ENCODE results near the gene IL22. TPM values are rescaled to one million over a fixed set of nuclear protein-coding genes. Genes with fewer than 3 reads are reported as not detected.

IL22 gene
- total and polyA plus RNA-seq, 9 of the 15 experiments (the other 6 are each of a cell fraction or from before 2014, with no cell fraction given), result not detected

DNA sequence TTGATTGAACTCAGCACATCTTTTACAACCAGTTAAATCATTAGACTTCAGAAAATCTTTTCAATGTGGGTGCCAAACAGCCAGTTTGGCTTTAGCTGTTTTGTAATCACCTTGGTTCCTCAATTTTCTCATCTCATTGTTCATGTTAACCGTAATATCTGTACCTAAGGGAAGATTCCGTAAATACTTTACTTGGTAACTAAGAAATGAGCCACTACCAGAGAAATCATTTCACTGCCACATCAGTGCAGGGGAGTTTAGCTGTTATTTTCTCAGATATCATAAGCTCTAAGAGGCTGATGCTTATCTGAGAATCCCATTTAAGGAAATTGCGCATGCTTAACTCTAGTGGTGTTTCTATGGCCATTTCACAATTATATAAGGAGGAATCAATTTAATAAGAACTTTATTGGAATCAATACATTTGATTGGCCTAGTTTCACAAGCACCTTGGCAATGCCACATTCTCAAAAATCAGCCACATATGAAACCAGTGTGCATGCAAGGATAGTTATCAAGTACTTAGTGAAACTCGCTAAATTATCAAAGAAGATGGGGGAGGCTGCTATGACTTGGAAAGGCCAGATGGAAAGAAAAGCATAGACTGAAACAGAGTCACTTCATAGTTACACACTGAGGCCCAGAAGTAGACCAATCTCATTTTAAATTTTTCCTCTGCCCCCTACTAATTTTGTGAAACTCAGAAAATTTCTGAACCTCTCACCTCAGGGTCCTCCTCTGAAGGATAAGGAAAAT is 28.1 kb upstream of the IL22 start:
- no peak for TF ChIP-seq BHLHE40 (IDR thresholded peaks at IDR 0.05; ENCODE audit: low read length)
- TF ChIP-seq CEBPB (tag; IDR thresholded peaks at IDR 0.05), result 0 out of 2 replicates have a peak, but pooled peaks have one; percentile 12
- H4K20me1 ChIP-seq (replicated peaks; ENCODE audit: control insufficient read depth, insufficient read depth, low read length), result no peaks in the 10 kb centered on the region
- no peak overlapping the region for H3K9ac ChIP-seq (ENCODE audit: insufficient read depth in 1 of 2, low read depth in 2 of 2, low read length in 2 of 2)
- FAIRE-seq, result no peak
- ChIA-PET CTCF (ENCODE audit: low intra/inter-chr PET ratio) (no interaction called here), POLR2A (no interaction called here)
- H3K4me3 ChIP-seq, result no peak overlapping the region
- ATAC-seq, result no peak
- intact Hi-C loops (cut with micrococcal nuclease) (no loop called here), in situ Hi-C loops (cut with MboI) (no loop called here)
- no peak overlapping the region for H3K27ac ChIP-seq (ENCODE audit: extremely low read depth, low read depth, low read length)
- no peak for DNase-seq (ENCODE audit: extremely low read depth in 1 of 4, low spot score in 3 of 4)
- no peaks in the 10 kb centered on the region for H3K79me2 ChIP-seq (ENCODE audit: control insufficient read depth, insufficient read depth, low read length)
- H3K36me3 ChIP-seq (ENCODE audit: control insufficient read depth, insufficient read depth, low read length), result no peaks in the 10 kb centered on the region
- BruUV-seq (replicated peaks), result no TSS peak
- H3K4me2 ChIP-seq (ENCODE audit: insufficient read depth, low read length), result no peak overlapping the region
- peaks cover 0 to 6% of the 10 kb centered on the region in 2 experiments; a peak in 2 of 5 replicates for H3K4me1 ChIP-seq (replicated peaks in 1 of 2; ENCODE audit: control insufficient read depth in 2 of 2, insufficient read depth in 2 of 2, low read length in 2 of 2)
- WGBS (ENCODE audit: insufficient coverage, low coverage, missing lambda C conversion rate), result 10% methylated on average over 4 of the region's 4 CpGs
- H2AFZ ChIP-seq (ENCODE audit: low read depth, low read length), result no peak overlapping the region
- H3K27me3 ChIP-seq (ENCODE audit: control insufficient read depth in 2 of 2, insufficient read depth in 2 of 2, low read length in 2 of 2), result peaks cover 19 to 38% of the 10 kb centered on the region in 2 experiments
- H3K9me3 ChIP-seq (replicated peaks; ENCODE audit: control insufficient read depth, insufficient read depth, low read depth, low read length), result no peaks in the 10 kb centered on the region
- no peaks in the 10 kb centered on the region for H3K9me1 ChIP-seq (ENCODE audit: control insufficient read depth, insufficient read depth, low read length)

DNA sequence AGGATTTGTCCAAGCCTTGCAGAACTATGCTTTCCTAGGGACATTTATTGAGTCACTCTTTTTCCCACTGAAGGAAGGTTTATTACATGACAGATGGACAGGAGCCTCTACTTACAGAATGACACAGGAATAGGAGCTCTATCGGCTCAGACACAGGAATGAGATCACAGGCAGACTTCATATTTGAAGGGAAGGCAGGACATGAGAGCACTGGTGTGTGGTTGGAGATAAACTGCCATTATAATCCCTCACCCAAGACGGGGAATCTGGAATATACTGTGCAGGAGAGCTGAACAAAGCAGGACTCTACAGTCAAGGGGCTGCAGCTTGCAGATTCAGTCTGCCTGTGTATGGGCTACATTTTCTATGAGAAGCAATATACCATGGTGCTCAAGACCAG is 26.8 kb upstream of the IL22 start:
- Histone ChIP-seq H3K27ac (ENCODE audit: extremely low read depth, low read depth, low read length) (no peak overlapping the region), H3K27me3 (ENCODE audit: control insufficient read depth in 2 of 2, insufficient read depth in 2 of 2, low read length in 2 of 2) (peaks cover 20 to 35% of the 10 kb centered on the region in 2 experiments), H3K79me2 (ENCODE audit: control insufficient read depth, insufficient read depth, low read length) (no peaks in the 10 kb centered on the region), H3K4me3 (no peak overlapping the region), H3K4me1 (replicated peaks in 1 of 2; ENCODE audit: control insufficient read depth in 2 of 2, insufficient read depth in 2 of 2, low read length in 2 of 2) (peaks cover 0 to 6% of the 10 kb centered on the region in 2 experiments; a peak in 2 of 5 replicates), H3K4me2 (ENCODE audit: insufficient read depth, low read length) (no peak overlapping the region), H3K9me1 (ENCODE audit: control insufficient read depth, insufficient read depth, low read length) (no peaks in the 10 kb centered on the region), H3K9ac (ENCODE audit: insufficient read depth in 1 of 2, low read depth in 2 of 2, low read length in 2 of 2) (no peak overlapping the region), H3K36me3 (ENCODE audit: control insufficient read depth, insufficient read depth, low read length) (no peaks in the 10 kb centered on the region), H4K20me1 (replicated peaks; ENCODE audit: control insufficient read depth, insufficient read depth, low read length) (no peaks in the 10 kb centered on the region), H3K9me3 (replicated peaks; ENCODE audit: control insufficient read depth, insufficient read depth, low read depth, low read length) (no peaks in the 10 kb centered on the region), H2AFZ (ENCODE audit: low read depth, low read length) (no peak overlapping the region)
- TF ChIP-seq, protein P1, sequence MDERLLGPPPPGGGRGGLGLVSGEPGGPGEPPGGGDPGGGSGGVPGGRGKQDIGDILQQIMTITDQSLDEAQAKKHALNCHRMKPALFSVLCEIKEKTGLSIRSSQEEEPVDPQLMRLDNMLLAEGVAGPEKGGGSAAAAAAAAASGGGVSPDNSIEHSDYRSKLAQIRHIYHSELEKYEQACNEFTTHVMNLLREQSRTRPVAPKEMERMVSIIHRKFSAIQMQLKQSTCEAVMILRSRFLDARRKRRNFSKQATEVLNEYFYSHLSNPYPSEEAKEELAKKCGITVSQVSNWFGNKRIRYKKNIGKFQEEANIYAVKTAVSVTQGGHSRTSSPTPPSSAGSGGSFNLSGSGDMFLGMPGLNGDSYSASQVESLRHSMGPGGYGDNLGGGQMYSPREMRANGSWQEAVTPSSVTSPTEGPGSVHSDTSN (CRISPR knock-in tag; IDR thresholded peaks at IDR 0.05; ENCODE audit: low read depth), result no peak
- TF ChIP-seq, protein P1 (tag; conservative IDR thresholded peaks at IDR 0.05; ENCODE audit: low read depth), result 0 out of 2 replicates have a peak, but pooled peaks have one; percentile 7
- TF ChIP-seq, protein P2, sequence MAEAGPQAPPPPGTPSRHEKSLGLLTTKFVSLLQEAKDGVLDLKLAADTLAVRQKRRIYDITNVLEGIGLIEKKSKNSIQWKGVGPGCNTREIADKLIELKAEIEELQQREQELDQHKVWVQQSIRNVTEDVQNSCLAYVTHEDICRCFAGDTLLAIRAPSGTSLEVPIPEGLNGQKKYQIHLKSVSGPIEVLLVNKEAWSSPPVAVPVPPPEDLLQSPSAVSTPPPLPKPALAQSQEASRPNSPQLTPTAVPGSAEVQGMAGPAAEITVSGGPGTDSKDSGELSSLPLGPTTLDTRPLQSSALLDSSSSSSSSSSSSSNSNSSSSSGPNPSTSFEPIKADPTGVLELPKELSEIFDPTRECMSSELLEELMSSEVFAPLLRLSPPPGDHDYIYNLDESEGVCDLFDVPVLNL (CRISPR knock-in tag; IDR thresholded peaks at IDR 0.05; ENCODE audit: low read depth), result no peak
- TF ChIP-seq, protein P3, sequence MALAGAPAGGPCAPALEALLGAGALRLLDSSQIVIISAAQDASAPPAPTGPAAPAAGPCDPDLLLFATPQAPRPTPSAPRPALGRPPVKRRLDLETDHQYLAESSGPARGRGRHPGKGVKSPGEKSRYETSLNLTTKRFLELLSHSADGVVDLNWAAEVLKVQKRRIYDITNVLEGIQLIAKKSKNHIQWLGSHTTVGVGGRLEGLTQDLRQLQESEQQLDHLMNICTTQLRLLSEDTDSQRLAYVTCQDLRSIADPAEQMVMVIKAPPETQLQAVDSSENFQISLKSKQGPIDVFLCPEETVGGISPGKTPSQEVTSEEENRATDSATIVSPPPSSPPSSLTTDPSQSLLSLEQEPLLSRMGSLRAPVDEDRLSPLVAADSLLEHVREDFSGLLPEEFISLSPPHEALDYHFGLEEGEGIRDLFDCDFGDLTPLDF (CRISPR knock-in tag; IDR thresholded peaks at IDR 0.05), result no peak
- peak; percentile 93 for TF ChIP-seq MYNN (IDR thresholded peaks at IDR 0.05)
- peak; percentile 75; the same call in 1 of the 2 replicates for TF ChIP-seq MYNN (CRISPR knock-in tag; IDR thresholded peaks at IDR 0.05)
- peak; percentile 64 for TF ChIP-seq TCF3 (CRISPR knock-in tag; IDR thresholded peaks at IDR 0.05)
- no peak for TF ChIP-seq CEBPB (tag; IDR thresholded peaks at IDR 0.05)
- 0% methylated on average over 2 of the region's 2 CpGs for WGBS (ENCODE audit: insufficient coverage, low coverage, missing lambda C conversion rate)
- no peak for FAIRE-seq
- intact Hi-C loops (cut with micrococcal nuclease), result no loop called here
- DNase-seq (ENCODE audit: extremely low read depth in 1 of 4, low spot score in 3 of 4), result peak in 1 of 4 experiments; percentile 34
- ChIA-PET POLR2A (no interaction called here), CTCF (ENCODE audit: low intra/inter-chr PET ratio) (no interaction called here)
- no peak; the same call in 2 of the 3 replicates for ATAC-seq
- in situ Hi-C loops (cut with MboI), result no loop called here
- BruUV-seq (replicated peaks), result no TSS peak
